GM21367 (cell line): ENCODE data around the gene KCNAB1.
"Not testable (repeated sequence)": the region's sequence is repeated elsewhere in the genome, so short reads cannot be mapped to it uniquely, and the experiment has no call there.

Experiments
- ATAC-seq: cut with Tn5 transposase; IDR thresholded peaks from one replicate; pipeline ENCODE4 v1.9.1; 2021; ENCODE audit not compliant: unreplicated experiment

Gene KCNAB1

DNA sequence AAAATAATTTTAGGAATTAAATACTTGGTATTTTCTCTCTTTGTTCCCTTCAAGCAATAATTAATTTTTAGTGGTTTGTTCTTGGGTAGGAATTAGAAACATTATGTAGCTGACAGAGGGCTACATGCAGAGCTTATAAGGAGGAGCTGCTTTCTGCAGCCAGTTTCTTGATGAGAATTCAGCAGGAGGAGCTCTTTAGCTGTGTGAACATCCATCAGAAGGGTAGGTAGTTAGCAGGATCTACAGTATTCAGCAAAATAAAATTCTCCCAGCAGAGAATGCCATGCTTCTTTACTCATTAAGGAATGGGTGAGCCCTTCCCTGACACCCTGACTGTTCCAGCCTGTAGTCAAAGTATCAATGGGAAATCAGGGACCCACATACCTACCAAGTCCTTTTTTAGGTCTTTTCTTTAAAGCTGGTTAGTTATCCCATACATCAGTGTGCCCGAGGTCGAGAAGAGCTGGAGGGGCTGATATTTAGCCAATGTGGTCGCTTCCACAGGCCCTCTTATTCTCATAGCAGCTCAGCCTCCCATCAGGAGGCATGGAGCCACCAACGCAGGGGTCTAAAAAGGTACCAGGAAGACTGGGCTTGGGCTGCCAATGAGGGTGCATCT is 54.0 kb downstream of the KCNAB1 start:
- no peak for ATAC-seq

DNA sequence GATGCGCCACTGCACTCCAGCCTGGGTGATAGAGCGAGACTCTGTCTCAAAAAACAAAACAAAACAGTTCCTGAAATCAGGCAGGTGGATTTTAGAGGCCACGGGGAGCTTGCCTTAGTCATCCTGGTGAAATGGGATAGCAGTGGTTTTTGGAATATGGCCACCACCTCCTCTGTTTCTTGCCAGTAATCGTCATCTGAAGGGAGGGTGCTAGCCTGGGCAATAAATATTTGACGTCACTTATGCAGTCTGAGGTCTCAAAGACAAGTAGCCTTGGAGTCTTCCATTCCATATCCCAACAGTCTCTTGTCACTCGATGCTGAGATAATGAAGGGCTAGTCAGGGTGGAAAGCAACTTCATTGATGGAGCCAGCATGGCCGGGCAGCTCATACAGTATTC is 55.2 kb downstream of the KCNAB1 start:
- no peak for ATAC-seq

DNA sequence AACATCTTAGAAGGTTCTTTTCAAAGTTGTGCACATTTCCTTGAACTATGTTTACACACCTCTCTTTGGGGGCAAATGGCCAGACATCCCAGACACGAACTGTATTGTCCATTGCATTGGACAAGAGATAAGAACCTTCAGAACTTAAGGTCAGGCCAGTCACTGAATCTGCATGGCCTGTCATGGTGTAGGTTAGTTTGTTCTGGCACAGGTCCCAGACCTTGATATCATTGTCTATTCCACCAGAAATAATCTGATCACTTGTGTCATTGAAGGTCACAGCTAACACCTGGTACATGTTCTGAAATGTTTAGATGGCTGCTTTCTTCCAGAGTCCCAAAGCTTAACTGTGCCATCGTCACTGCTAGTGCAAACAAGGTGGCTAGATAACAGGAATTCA is 55.7 kb downstream of the KCNAB1 start:
- ATAC-seq, result no peak

DNA sequence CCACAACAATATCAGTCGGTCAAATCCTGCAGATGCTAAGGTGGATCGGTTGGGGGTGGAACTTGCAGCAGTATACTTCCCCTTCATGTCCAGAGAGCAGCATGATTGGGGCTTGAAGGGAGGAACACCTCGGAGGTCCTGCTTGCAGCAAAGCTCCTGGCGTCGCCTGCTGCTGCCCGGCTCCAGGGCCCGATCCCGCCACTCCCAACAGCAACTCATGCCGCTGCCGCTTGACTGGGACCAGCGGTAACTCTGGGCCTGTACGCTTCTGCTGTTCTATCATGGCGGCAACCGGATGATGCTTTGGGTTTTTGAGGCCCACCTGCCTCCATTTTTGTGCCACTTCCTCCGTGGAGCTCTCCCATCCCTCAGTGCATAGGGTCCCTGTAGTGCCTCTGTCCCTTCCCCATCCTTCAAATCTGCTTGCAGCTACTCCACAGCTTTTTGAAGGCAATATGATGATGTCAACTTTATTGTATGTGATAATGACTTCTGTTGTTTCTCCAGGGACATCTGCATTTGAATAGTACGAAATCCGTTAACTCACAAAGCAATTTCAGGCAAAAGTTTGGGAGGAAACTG is 56.3 kb downstream of the KCNAB1 start:
- no peak for ATAC-seq

DNA sequence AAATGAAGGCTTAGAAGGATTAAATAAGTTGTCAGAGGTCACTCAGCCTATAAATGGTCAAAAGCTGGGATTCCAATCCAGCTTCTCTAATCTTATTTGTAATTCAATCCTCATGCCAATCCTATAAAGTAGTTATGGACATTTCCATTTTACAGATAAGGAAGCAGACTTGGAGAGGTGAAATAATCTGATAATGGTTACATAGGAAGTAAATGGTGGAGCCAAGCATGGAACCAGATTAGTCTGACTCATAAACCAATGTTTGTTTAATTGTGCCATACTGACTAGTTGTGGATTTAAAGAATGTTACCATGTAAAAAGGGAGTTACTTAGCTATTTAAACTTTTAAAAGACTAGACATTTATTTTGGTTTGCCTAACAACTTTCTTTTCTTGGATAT is 59.7 kb downstream of the KCNAB1 start:
- ATAC-seq, result no peak

DNA sequence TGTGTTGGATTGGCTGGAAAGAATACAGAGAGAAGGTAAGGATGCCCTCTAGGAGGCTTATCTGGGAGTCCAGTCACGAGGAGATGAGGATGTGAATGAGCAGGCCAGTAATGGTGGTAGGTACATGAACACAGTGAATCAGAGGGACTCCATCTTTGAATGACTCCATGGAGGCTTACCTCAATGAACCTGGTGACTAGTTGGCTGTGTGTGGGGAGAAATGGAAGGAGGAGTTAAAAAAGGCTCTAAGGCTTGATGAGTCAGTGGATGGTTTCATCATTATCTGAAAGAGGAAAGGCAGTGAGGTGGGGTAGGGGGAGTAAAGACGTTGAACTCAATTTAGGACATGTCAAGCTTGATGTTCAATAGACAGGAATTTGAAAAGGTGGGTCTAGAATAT is 61.1 kb downstream of the KCNAB1 start:
- ATAC-seq, result no peak

DNA sequence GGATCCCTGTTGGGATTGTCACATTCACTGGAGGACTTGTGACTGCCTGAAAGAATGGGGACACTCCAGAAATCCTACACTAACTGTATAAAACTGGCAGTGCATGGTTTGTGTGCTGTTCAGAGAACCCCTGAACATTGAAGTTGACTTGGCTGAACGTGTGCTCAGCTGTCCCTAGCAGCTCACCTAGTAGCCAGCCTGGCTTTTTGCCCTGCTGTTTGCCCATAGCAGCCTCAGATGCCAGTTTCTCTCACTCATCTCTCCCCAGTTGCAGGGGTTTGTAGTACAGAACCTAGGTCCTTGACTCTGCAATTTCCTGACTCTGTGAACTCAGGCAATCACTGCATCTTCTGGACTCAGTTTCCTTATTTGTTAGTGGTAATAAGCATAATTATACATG is 63.0 kb downstream of the KCNAB1 start:
- ATAC-seq, result no peak

DNA sequence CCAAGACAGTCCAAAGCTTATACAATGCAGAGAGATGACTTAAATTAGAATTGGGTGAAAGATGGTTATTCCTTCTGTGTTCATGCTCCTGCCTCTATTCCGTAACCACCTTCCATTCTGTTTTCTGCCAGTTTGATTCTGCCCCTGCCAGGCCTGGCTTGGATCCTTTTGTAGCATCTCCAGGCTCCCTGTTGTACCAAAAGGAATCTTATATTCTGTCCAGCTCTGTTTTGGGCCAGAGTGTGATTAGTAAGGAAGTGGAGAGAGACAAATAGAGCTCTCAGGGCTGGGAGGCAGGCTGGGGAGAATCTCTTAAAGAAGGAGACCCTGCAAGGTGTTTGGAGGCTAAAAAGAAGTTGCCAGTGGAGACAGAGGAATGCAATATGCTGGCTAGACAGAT is 63.8 kb downstream of the KCNAB1 start:
- no peak for ATAC-seq

DNA sequence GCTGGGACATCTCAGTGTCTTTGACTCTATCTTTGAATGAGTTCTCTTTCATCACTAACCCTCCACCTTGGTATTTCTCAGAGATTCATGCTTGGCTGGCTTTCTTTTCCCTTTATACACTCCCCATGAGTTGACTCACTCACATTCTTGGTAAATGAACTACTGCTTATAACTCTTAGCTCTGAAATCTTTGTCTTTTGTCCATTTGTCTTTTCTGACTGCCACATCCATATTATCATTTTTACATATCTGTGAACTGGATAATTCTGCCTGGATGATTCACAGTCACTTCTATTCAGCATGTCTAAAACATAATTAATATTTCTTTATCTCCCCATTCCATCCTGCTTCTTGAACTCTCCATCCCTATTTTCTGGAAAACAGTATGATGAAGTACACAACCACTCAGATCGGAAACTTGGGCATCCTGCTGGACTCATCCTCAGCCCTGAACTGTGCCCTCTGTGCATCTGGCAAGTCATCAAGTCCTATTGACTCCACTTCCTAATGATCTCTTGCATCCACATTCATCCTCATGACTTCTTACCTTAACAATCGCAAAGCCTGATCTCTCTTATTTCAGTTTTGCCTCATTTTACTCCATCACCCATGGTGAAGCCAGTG is 66.9 kb downstream of the KCNAB1 start:
- ATAC-seq, result no peak

DNA sequence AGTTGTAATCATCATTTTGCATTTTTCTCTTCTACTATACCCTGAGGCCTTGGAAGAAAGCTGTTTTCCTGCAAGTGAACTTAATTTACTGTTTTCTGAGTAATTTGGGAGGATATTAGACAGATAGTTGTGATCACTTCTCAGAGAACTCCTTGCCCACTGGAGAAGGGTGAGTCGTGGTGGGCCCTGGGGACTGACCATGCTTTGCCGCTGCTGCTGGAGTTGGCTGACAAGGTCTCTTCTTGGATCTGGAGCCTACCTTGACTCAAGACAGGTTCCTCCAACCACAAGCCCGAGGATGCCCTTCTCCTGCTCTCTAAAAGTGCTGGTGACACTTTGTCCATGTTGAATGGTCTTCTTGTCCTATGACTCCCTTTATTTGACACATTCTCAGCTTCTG is 68.4 kb downstream of the KCNAB1 start:
- no peak for ATAC-seq

DNA sequence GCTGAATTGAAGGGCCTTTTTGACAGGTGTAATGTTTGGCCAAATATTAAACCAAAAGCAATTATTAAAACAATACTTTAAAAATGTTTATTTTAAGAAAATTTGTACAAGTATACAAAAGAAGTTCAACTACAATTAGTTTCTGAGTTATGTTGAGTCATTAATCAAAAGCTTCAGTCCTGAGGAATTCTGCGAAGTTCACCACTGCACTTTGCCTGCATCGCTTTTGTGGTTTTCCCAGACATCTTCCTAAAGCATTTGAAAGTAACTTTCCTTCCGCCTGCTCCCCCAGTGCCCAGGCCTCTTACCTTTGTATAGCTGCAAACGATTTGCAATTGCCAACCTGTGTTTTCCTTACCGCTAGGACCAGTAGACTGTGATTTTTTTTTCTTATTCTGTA is 69.5 kb downstream of the KCNAB1 start:
- no peak for ATAC-seq

DNA sequence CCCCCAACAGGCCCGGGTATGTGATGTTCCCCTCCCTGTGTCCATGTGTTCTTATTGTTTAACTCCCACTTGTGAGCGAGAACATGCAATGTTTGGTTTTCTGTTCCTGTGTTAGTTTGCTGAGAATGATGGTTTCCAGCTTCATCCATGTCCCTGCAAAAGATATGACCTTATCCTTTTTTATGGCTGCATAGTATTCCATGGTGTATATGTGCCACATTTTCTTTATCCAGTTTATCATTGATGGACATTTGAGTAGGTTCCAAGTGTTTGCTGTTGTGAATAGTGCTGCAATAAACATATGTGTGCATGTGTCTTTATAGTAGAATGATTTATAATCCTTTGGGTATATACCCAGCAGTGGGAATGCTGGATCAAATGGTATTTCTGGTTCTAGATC is 74.6 kb downstream of the KCNAB1 start:
- not testable (repeated sequence) for ATAC-seq

DNA sequence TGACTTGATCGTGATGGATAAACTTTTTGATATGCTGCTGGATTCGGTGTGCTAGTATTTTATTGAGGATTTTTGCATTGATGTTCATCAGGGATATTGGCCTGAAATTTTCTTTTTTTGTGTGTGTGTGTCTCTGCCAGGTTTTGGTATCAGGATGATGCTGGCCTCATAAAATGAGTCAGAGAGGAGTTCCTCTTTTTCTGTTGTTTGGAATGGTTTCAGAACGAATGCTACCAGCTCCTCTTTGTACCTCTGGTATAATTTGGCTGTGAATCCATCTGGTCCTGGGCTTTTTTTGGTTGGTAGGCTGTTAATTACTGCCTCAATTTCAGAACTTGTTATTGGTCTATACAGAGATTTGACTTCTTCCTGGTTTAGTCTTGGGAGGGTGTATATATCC is 76.8 kb downstream of the KCNAB1 start:
- not testable (repeated sequence) for ATAC-seq

DNA sequence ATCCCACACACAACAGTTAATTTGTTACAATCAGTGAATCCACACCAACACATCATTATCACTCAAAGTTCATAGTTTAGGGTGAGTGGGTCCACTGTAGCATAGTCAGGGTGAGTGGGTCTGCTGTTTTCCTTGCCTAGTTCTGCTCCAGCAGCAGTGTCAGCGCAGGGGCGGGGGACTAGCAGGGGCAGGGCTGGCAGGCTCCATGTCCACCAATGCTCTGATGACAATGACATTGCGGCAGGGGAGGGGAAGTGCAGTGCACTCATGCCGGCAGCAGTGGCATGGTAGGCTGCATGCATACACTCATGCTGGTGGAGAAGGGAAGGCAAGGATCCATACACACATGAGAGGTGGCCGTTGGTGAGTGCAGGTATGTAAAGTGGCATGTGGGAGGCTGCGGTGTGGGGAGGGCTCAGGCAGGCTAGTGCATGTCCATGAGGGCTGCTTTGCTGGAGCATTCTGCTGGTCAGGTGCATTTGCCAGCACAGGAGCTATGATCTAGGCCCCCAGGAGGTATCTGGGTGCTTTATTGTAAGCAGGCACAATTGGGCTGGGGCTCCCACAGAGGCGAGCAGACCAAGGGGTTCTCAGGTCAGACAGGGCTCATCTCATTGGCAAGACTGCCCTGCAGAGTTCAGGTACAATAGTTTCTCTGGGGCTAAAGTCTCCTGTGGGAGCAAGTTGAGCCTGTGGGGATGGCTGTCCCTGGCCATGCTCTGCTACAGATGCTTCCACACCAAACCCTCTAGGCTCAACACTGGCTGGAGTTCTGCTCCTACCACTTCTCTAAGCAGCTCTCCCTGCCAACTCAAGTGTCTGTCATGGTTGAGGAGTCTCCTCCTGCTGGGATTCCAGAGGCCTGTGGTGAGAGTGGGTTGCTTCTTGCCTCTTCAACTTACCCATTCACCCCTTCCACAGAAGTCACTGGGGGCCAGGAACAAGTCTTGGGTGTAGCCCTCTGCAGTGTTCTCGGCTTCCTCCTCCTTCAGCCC is 81.3 kb downstream of the KCNAB1 start:
- no peak for ATAC-seq

DNA sequence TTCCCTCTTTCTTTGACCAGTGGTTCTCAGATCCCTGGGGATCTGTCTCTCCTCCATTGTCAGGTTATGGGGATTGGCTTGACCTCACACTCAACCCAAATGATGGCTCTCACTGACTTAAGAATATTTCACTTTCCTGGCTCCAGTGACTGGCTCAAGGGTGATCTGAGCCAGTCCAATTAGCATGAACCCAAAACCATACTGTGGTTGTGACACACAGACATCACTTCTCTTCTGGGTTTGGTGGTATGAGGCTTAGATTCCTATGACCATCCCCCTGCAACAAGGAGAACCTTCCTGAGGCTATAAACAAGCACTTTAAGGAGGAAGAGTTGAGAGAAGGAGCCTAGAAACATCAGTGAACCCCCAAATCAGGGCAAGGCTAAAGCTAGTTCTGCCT is 85.8 kb downstream of the KCNAB1 start:
- no peak for ATAC-seq

DNA sequence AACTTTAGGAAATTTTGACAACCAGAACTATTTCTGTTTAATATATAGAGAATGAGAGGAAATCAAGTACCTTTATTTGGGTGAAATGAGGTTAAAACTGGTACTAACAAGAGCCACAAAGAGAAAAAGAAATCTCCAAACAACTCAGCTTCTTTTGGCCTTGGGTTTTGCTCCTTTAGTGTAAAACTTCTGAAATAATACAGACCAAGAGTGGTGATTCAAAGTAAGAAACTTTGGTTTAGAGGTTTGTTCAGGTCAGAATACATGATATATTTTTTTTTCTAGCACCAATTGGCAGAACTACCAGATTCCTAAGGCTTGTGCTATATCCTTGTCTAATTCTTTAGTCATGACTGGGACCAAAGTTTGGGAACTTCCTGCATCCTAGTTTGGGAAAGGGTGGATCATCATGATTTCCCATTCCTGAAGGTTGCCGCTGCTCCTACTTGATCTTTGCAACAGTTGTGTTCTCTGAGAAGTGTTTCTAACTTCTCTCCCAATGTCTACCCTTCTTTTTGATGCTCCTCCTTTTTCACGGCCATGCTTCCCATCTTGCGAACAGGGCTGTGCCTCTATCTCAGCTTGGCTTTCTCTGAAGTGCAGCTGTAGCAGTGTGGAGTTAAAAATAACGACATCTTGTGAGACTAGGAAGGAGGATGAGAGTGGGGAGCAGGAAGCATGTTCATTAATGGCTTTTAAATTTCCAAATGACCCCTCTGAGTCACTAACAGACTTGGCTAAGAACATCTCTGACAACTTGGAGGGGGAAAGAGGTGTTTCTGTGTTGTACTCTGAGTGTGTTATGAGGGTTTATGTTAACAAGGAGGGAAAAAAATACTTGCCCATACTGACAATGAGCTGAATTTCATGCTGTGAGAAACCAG is 87.7 kb downstream of the KCNAB1 start:
- no peak for ATAC-seq

DNA sequence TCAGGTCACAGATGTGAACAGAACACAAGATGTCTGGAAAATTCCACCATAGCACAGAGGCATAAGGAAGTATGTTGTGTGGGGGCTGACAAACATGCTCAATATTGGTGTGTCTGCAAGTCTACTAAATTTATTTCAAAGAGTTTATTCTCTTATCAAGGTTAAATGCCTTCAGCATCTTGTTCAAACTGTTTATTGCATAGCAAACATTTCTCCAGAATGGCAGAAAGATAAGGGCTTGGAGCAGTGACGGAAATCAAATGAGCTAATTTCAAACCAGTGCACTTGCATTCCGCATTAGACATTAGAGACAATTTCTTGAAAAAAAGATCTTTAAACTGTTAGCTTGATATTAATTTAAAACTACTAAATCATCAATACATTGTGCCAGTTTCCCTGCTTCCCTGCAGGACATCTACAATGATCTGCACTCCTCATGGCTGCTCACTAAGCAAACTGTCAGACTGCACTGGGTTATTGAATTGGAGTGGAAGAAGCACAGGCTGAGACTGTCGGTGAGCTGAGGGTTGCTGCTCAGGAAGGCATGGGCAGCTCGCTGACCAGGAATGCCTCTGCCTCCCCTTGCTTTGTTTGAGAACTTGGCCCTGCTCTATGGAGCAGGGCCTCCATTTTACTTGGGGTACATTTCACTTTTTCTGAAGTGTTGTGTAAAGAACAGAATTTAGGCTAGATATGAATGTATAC is 89.4 kb downstream of the KCNAB1 start:
- no peak for ATAC-seq

DNA sequence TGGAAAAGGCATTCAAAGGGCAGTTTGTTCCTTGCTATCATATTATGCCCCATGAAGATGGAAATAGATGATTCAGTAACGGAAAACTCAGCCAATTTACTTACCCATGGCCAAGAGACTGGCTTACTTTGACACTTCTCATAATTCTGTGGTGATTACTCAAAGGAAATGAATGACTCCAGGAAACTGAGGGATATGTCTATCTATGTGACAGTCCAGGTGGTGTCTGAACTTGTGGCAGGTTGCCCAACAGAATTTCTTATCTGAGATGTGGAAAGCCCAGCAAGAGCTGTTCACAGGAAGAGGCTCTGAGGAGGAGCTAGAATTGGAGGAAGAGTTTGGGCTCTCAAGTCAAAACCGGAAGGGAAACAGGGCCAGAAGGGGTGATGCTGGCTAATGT is 91.2 kb downstream of the KCNAB1 start:
- no peak for ATAC-seq

DNA sequence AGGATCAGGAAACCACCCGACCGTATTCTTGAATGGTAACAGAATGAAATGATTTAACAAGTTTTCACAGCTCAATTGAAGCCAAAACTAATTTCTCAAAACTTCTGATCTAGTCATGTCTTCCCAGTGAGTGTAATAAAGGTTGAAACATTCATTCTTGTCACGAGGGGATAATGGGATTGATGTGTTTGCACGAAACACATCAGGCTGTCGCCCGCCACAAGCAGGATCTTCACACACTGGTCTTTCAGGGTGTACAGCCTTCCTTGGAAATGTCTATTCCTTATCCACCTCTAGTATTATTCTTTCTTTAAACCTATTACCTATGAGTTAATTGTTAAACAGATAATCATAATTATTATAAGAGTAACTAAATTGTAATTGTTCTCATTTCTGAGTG is 94.3 kb downstream of the KCNAB1 start:
- ATAC-seq, result no peak

DNA sequence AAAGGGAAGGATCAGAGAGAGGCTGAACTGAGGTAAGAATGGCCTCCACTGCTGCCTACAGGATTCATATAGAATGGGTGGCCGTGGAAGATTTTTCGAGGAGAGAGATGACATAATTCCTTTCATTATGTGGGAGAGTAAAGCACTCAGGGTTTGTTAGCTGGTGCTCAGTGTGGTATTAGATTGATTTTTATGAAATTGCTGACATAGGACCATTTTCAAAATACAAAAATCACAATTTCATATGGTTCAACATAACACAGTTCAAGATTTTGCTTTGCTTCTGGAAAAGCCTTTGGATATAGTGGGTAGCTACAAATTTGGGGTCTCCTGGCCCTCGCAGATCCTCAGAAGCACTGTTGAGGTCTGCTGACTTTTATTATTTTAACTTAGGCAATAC is 95.4 kb downstream of the KCNAB1 start:
- ATAC-seq, result no peak
